ENCODE data around the gene LRRC37A3. TPM values are rescaled to one million over a fixed set of nuclear protein-coding genes. Genes with fewer than 3 reads are reported as not detected.
A peak's percentile ranks its signal among the peaks of the same experiment; 100 is the strongest.
"Not testable (repeated sequence)": the region's sequence is repeated elsewhere in the genome, so short reads cannot be mapped to it uniquely, and the experiment has no call there.

The LRRC37A3 gene
- total RNA-seq, result 10 to 100 TPM; 17.6 to 46.7 (median 42.6) TPM
- polyA plus RNA-seq, result 1 to 10 TPM; 1.9 to 5.3 TPM
- 6.1 reads per million, percentile 27 among the genes with 10 or more reads in this experiment for total RNA-seq

DNA sequence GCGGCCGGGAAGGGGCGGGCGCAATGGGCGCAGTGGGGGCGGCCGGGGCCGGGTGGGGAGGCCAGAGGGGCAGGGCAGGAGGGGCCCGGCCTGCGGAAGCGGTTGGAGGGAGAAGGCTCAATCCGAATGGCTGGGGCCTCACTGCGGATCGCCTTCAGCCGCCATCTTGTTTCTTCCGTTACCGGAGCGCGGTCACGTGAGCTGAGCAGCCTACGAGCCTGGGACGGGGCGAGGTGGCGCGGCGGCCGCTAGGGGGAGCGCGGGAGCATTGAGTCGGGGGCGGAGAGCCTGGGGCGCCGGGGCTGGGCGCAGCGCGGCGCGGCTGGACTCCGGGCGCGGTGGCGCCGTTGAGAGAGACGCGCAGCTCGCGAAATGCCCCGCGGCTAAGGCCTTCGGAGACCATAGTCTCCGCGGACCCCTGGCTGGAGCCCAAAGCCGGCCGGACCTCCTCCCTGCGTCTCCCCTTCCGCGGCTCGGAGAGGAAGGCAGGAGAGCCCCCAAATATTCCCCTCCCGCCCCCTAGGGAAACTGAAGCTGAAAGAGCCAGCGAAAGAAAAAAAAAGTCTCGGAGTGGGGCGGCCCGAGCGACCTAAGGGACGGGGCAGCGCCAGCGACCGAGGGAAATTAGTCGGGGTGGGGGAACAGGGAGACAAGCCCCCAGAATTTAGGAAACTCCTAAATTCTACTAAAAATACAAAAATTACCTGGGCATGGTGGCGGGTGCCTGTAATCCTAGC is at the start of gene LRRC37A3:
LRRC37A3 (minus strand) TSS at position 190 of the 737 bp plus-strand sequence. CDS start 22,221 bp downstream, outside the sequence.
- Mint-ChIP-seq H3K4me3 (peak within 1 kb of the TSS; percentile 84 to 94 (median 88)), H3K27ac (peak within 1 kb of the TSS; percentile 83 to 97 (median 92)), H3K4me1 (peaks cover 0 to 22% (median 7%) of the 10 kb centered on the region in 7 donors)
- POLR2A ChIA-PET, result interaction anchor here (0.6 to 1.6 kb wide), 9 partner anchors 43 to 414 kb away, joined by 3 to 4 read pairs (median 3); partner anchors contain the start of genes CEP95 and DDX5
- H3K4me1 ChIP-seq (ENCODE audit: control insufficient read depth in 2 of 2, insufficient read depth in 2 of 2, low read length in 2 of 2); H3K9me3 ChIP-seq (ENCODE audit: control insufficient read depth in 2 of 3, low read length in 3 of 3); H3K36me3 ChIP-seq (ENCODE audit: control insufficient read depth in 2 of 3, insufficient read depth in 3 of 3, low read length in 3 of 3); H3K36me3 Mint-ChIP-seq; H3K9me3 Mint-ChIP-seq; H3K27me3 Mint-ChIP-seq; H3K27me3 ChIP-seq (ENCODE audit: control insufficient read depth in 2 of 2, insufficient read depth in 2 of 2, low read length in 2 of 2): not testable (repeated sequence)
- peak within 1 kb of the TSS; percentile 62 for H3K4me3 ChIP-seq (ENCODE audit: low read length)
- intact Hi-C loops (cut with micrococcal nuclease), result loop anchor here (10.0 kb wide), 2 partner anchors 135 to 415 kb away; partner anchors contain the start of genes CEP95 (in 1 of the 2), DDX5 (in 1 of the 2) and GNA13 (in 1 of the 2)
- DNase-seq, result peak; percentile 95 to 100 (median 98)
- H3K27ac ChIP-seq (ENCODE audit: low read depth, low read length), result peak within 1 kb of the TSS; percentile 90
- CTCF ChIA-PET, result interaction anchor here (0.6 kb wide), 1 partner anchor 884 kb away, joined by 4 read pairs; no protein-coding TSS in a partner anchor
- peak; percentile 99 for ATAC-seq

DNA sequence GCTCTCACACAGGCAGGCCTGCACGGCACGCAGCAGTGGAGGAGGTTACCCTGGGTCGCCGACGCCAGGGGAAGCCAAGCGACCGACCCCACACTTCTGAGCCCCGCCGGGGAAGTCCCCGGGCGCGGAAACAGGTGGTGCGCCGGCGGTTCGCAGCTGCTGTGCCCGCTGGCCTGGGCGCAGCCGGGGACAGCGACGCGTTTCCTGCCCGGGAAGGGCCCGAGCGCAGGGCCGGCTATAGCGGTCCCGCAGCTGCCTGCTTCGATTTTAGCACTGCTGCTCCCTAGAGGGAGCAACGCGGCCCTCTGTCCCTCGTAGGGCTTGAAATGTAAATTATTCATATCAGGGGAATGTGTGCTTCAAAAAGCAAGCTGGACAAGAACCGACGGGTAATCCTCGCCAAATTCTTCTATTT is 46.6 kb upstream of the LRRC37A3 start:
- H3K4me1 Mint-ChIP-seq, result peaks cover 33 to 70% (median 62%) of the 10 kb centered on the region in 7 donors
- H3K36me3 ChIP-seq (ENCODE audit: control insufficient read depth in 2 of 3, insufficient read depth in 3 of 3, low read length in 3 of 3), result not testable (repeated sequence)

GRCh38 chr17:64965256-64965872 is 46.1 kb upstream of the LRRC37A3 start:
- POLR2A ChIA-PET, result interaction anchor here (0.6 to 3.2 kb wide), 7 partner anchors 10 to 850 kb away, joined by 3 to 18 read pairs (median 4); no protein-coding TSS in a partner anchor
- Mint-ChIP-seq H3K4me1 (peaks cover 32 to 67% (median 60%) of the 10 kb centered on the region in 7 donors), H3K27ac (peak overlapping the region; percentile 57 to 93 (median 83)), H3K4me3 (peak overlapping the region; percentile 25 to 82 (median 70))
- DNase-seq; H3K36me3 ChIP-seq (ENCODE audit: control insufficient read depth in 2 of 3, insufficient read depth in 3 of 3, low read length in 3 of 3); ATAC-seq; H3K9me3 Mint-ChIP-seq; H3K27me3 Mint-ChIP-seq; H3K27me3 ChIP-seq (ENCODE audit: control insufficient read depth in 2 of 2, insufficient read depth in 2 of 2, low read length in 2 of 2); H3K9me3 ChIP-seq (ENCODE audit: control insufficient read depth in 2 of 3, low read length in 3 of 3); intact Hi-C loops (cut with micrococcal nuclease); H3K36me3 Mint-ChIP-seq: not testable (repeated sequence)
- peaks cover 31 to 51% of the 10 kb centered on the region in 2 donors for H3K4me1 ChIP-seq (ENCODE audit: control insufficient read depth in 2 of 2, insufficient read depth in 2 of 2, low read length in 2 of 2)
- H3K27ac ChIP-seq (ENCODE audit: low read depth, low read length), result peak overlapping the region; percentile 43
- H3K4me3 ChIP-seq (ENCODE audit: low read length), result peak overlapping the region; percentile 16
- CTCF ChIA-PET, result interaction anchor here (0.6 kb wide), 2 partner anchors 12 to 23 kb away, joined by 4 to 8 read pairs; no protein-coding TSS in a partner anchor

More for the DNA sequence above, 46.6 kb upstream of the LRRC37A3 start:
- Mint-ChIP-seq H3K4me3 (peak overlapping the region; percentile 20 to 82 (median 69)), H3K27ac (peak overlapping the region; percentile 55 to 94 (median 83))
- peak; percentile 68 to 89 (median 78) for DNase-seq
- Histone ChIP-seq H3K27ac (ENCODE audit: low read depth, low read length) (peak overlapping the region; percentile 69), H3K4me1 (ENCODE audit: control insufficient read depth in 2 of 2, insufficient read depth in 2 of 2, low read length in 2 of 2) (peaks cover 31 to 56% of the 10 kb centered on the region in 2 donors), H3K4me3 (ENCODE audit: low read length) (peak overlapping the region; percentile 36)
- ATAC-seq, result peak; percentile 93
- not testable (repeated sequence) for H3K27me3 ChIP-seq (ENCODE audit: control insufficient read depth in 2 of 2, insufficient read depth in 2 of 2, low read length in 2 of 2); H3K9me3 Mint-ChIP-seq; H3K9me3 ChIP-seq (ENCODE audit: control insufficient read depth in 2 of 3, low read length in 3 of 3); H3K27me3 Mint-ChIP-seq; H3K36me3 Mint-ChIP-seq
- ChIA-PET CTCF (interaction anchor here (0.6 kb wide), 2 partner anchors 13 to 23 kb away, joined by 4 to 8 read pairs; no protein-coding TSS in a partner anchor), POLR2A (interaction anchor here (0.6 to 3.2 kb wide), 7 partner anchors 10 to 850 kb away, joined by 3 to 18 read pairs (median 4); no protein-coding TSS in a partner anchor)
- intact Hi-C loops (cut with micrococcal nuclease), result loop anchor here (1.0 to 2.0 kb wide), 3 partner anchors 8 to 91 kb away; partner anchors contain the start of gene GNA13 (in 1 of the 2)

GRCh38 chr17:64964796-64965195 is 45.5 kb upstream of the LRRC37A3 start:
- CTCF ChIA-PET, result interaction anchor here (1.4 to 5.0 kb wide), 2 partner anchors 21 to 135 kb away, joined by 4 to 25 read pairs; no protein-coding TSS in a partner anchor
- POLR2A ChIA-PET, result interaction anchor here (0.9 to 3.2 kb wide), 3 partner anchors 11 to 92 kb away, joined by 3 to 18 read pairs (median 6); no protein-coding TSS in a partner anchor
- Histone ChIP-seq H3K36me3 (ENCODE audit: control insufficient read depth in 2 of 3, insufficient read depth in 3 of 3, low read length in 3 of 3) (no peaks in the 10 kb centered on the region), H3K4me3 (ENCODE audit: low read length) (no peak overlapping the region), H3K4me1 (ENCODE audit: control insufficient read depth in 2 of 2, insufficient read depth in 2 of 2, low read length in 2 of 2) (peaks cover 31 to 49% of the 10 kb centered on the region in 2 donors), H3K27ac (ENCODE audit: low read depth, low read length) (no peak overlapping the region), H3K9me3 (ENCODE audit: control insufficient read depth in 2 of 3, low read length in 3 of 3) (no peaks in the 10 kb centered on the region), H3K27me3 (ENCODE audit: control insufficient read depth in 2 of 2, insufficient read depth in 2 of 2, low read length in 2 of 2) (no peaks in the 10 kb centered on the region)
- no peak for ATAC-seq
- Mint-ChIP-seq H3K9me3 (no peaks in the 10 kb centered on the region), H3K4me1 (peaks cover 30 to 65% (median 54%) of the 10 kb centered on the region in 7 donors), H3K4me3 (peak overlapping the region in 8 of 10 donors; percentile 25 to 77 (median 44)), H3K27me3 (no peaks in the 10 kb centered on the region), H3K36me3 (no peaks in the 10 kb centered on the region), H3K27ac (peak overlapping the region in 7 of 9 donors; percentile 23 to 85 (median 67))
- DNase-seq, result no peak
- intact Hi-C loops (cut with micrococcal nuclease), result no loop called here

GRCh38 chr17:64963814-64964213 is 44.5 kb upstream of the LRRC37A3 start:
- peaks cover 23 to 57% (median 46%) of the 10 kb centered on the region in 7 donors for H3K4me1 Mint-ChIP-seq
- H3K27me3 Mint-ChIP-seq; H3K27ac ChIP-seq (ENCODE audit: low read depth, low read length); H3K9me3 ChIP-seq (ENCODE audit: control insufficient read depth in 2 of 3, low read length in 3 of 3); H3K27me3 ChIP-seq (ENCODE audit: control insufficient read depth in 2 of 2, insufficient read depth in 2 of 2, low read length in 2 of 2); H3K9me3 Mint-ChIP-seq; H3K36me3 Mint-ChIP-seq; H3K4me3 ChIP-seq (ENCODE audit: low read length); ATAC-seq; H3K36me3 ChIP-seq (ENCODE audit: control insufficient read depth in 2 of 3, insufficient read depth in 3 of 3, low read length in 3 of 3); DNase-seq: not testable (repeated sequence)
- H3K4me1 ChIP-seq (ENCODE audit: control insufficient read depth in 2 of 2, insufficient read depth in 2 of 2, low read length in 2 of 2), result peaks cover 24 to 43% of the 10 kb centered on the region in 2 donors
- H3K27ac Mint-ChIP-seq, result peak overlapping the region in 5 of 9 donors; percentile 9 to 57 (median 24)
- ChIA-PET CTCF (interaction anchor here (1.4 to 5.0 kb wide), 2 partner anchors 22 to 136 kb away, joined by 4 to 25 read pairs; no protein-coding TSS in a partner anchor), POLR2A (interaction anchor here (0.9 to 1.4 kb wide), 3 partner anchors 12 to 186 kb away, joined by 3 to 8 read pairs (median 3); no protein-coding TSS in a partner anchor)
- intact Hi-C loops (cut with micrococcal nuclease), result loop anchor here in 1 of 2 donors (2.0 kb wide), 1 partner anchor 235 kb away; no protein-coding TSS in a partner anchor
- H3K4me3 Mint-ChIP-seq, result peak overlapping the region in 1 of 10 donors; percentile 12

All from naive thymus-derived CD4-positive, alpha-beta T cell (primary cell).